NCI-H460 (cell line): ENCODE measurements around the gene SMAD6. TPM values are rescaled to one million over a fixed set of nuclear protein-coding genes. Genes with fewer than 3 reads are reported as not detected.

Experiments used
- DNase-seq: peaks from one replicate; pipeline ENCODE4 v3.0.0-alpha.2; 2016; ENCODE audit warnings: low read depth; ENCODE audit errors: extremely low read depth
- total RNA-seq: library from RNA; depleted of rRNA; stranded (reverse); fragments of >200 nt; shearing (Covaris generic); gene quantifications from 2 replicates; pipeline ENCODE4 v1.2.3, GENCODE V29; 2014

The SMAD6 gene
- total RNA-seq, 1 experiment from 2014 or later, result 4.0 TPM

GRCh38 chr15:66737243-66738010, 35.4 kb downstream of the SMAD6 start:
- DNase-seq, result no peak

- no peak for DNase-seq
Measured at GRCh38 chr15:66738116-66738515, 36.1 kb downstream of the SMAD6 start.

DNA sequence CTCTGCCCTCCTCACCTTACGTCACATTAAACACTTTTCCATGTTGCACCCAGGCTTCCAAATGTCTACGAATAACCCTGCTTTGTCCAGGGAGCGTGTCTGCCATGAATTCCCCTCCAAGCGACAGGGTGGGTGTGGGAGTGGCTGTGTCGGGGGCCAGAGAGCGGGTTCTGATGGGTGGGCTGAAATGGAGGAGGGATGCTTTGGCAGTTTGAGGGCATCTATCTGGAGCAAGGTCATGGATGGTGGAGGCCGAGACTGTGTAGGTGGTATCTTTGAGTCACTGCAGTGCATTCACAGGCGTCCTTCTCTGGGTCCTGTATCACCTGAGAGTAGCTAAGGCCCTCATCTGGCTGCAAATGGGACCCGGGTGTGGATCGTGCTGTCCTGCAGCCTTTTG, 36.6 kb downstream of the SMAD6 start:
- DNase-seq, result no peak

GRCh38 chr15:66739287-66739686, 37.3 kb downstream of the SMAD6 start:
- no peak for DNase-seq

DNA sequence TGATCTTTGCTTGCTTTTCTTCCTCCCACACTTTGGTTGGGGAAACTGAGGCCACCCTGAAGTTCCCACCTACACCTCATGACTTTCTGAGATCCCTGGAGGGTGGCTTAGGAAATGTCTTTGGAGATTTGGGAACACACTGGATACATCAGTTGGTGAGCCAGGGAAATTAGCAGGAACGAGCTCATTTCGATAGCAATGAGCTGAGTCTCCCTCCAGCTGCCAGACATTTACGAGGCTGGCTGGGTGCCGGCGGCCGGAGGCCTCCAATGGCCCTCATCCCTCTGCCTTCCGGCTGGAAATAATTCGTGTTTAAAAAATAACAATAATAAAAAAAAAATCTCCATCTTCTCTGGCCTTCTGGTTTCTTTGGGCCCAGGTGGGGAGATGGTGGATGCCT, 38.8 kb downstream of the SMAD6 start:
- no peak for DNase-seq

DNA sequence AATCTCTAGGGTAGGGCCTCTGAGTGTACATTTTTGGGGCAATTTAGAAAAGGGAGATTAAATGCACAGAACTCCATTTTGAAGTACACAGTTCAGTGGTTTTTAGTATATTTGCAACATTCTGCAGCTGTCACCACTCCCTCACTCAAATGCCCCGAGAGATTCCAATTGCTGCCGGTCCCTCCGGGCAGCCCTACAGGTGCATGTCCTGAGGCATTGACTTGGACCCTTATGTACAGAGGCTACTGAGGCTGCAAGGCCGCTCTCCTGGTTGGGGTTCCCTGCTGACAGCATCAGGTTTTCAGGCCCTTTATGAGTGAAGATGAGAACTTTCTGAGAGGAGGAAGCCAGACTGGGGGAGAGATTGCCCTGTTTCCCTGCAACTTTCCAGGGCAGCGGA, 39.6 kb downstream of the SMAD6 start:
- DNase-seq, result no peak

DNA sequence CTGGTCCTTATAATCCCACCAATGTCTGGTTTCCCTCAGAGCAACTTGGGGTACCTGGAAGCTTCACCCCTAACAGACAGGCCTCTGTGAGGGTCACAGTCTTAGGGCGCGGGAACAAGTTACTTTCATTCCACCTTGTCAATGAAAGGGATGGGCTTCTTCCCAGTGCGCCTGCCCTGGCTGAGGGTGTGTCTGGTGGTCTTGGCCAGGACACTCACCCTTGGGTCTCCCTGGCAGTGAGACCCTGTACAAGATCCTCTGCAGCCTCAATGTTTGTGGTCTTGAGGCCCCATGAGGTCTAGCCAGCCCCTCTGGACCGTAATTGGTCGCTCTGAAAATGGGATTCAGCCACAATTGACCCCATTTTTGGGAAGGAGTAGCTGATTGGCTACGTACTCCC, 40.2 kb downstream of the SMAD6 start:
- DNase-seq, result no peak

DNA sequence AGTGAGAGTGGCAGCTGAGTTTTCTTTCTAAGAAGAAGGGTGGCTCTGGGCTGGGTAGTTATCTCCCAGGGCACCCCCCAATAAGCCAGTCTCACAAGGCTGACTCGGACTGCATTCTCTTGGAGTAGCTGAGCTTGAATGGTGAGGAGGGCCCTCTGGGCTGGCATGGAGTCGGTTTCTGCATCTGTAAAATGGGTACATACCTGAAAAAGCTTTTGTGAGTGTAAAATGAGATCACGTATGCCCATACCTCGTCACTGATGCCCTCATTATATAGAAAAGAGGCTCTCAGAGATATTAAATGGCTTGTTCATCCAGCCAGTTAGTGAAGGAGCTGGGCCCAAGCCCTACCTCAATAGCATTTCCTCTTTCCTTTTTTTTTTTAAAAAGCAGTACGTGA, 41.2 kb downstream of the SMAD6 start:
- no peak for DNase-seq

- DNase-seq, result no peak
Measured at GRCh38 chr15:66743703-66744536, 41.9 kb downstream of the SMAD6 start.

GRCh38 chr15:66744610-66745279, 42.7 kb downstream of the SMAD6 start:
- DNase-seq, result no peak

- DNase-seq, result no peak
Measured at GRCh38 chr15:66745530-66746230, 43.6 kb downstream of the SMAD6 start.

DNA sequence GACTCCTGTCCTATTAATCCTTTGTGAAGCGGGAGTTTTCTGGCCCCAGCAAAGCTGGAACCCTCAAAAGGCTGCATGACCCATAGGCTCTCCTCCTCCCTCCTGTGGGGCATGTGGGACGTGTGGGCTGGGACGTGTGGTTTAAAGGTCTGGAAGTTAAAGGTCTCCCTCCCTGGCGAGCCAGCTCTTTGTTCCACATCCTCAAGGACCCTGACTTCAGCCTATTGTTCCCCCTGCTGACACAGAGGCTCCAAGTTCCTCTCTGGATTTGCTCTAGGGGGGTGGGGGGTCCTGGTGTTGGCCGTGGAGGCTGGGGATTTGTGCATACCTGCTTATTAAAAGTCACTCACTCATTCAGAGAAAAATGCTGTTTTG, 44.2 kb downstream of the SMAD6 start:
- no peak for DNase-seq

DNA sequence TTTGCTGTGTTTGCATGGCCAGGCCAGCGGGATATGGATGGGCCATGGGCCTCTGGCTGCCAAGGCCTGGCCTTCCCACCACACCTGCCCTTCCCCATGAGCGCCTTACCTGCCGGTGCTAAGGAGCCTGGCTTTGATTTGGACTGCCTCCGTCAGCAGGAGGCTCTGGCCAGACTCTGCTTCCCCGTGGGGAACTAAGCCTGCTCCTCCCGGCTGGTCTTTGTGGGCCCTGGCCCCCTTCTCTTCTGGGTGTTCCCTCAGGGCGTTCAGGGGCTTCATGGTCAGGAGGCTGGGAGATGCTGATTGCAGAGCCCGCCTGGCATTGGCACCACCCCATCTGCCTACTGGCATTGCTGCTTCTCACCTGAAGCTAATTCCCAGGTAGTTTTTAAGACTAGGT, 45.2 kb downstream of the SMAD6 start:
- DNase-seq, result no peak

GRCh38 chr15:66747886-66748707, 46.1 kb downstream of the SMAD6 start:
- no peak for DNase-seq

- no peak for DNase-seq
Measured at GRCh38 chr15:66748708-66749035, 46.6 kb downstream of the SMAD6 start.

GRCh38 chr15:66749841-66750575, 48.0 kb downstream of the SMAD6 start:
- DNase-seq, result no peak

DNA sequence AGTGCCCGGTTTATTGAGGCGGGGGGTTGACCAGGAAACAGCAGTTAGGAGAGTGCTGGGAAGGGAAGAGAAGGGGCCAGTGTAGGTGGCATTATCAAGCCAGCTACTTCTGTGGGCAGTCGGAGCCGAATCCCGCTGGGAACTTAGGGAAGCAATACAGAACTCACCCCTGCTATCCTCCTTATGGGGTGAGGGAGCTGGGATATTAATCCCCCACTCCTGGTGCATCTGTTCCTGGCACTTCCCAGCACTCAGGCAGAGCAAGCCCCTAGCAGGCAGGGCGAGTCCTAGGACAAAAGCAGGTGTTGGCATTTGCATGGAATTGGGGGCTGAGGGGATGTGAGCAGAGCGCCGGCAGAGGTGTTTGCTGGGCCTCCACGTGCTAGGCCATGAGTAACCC, 48.6 kb downstream of the SMAD6 start:
- no peak for DNase-seq

DNA sequence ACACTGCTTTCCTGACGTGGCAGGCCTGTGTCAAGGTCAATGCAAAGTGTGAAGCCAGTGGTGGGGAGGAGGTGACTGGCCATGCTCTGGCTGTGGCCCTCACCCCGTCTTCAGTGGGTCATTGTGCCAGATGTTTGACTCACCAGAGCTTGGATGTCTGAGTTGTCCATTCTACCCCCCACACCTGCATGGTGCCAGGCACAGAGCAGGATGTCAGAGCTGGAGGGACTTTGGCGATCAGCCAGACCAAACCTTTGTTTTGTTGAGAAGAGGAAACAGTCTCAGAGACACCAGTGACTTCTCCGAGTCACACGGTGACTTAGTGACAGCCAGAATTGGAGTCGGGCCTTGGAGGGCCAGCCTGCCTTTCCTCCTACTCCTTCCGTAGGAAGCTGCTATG, 49.5 kb downstream of the SMAD6 start:
- DNase-seq, result no peak

- DNase-seq, result no peak
Measured at GRCh38 chr15:66752078-66752477, 50.0 kb downstream of the SMAD6 start.
